Activated T-cell treated with anti-CD3 and anti-CD28 coated beads for 4 hours (primary cell): ENCODE results near the gene CEP120.
"Not testable (repeated sequence)": the region's sequence is repeated elsewhere in the genome, so short reads cannot be mapped to it uniquely, and the experiment has no call there.

Experiments used
- DNase-seq: peaks from one replicate; pipeline ENCODE4 v3.0.0-alpha.2; 2020

Gene CEP120

GRCh38 chr5:123371575-123372179 lies 51.5 kb downstream of the CEP120 start:
- peak; percentile 11 for DNase-seq

GRCh38 chr5:123369371-123369968 lies 53.7 kb downstream of the CEP120 start:
- DNase-seq: no peak

GRCh38 chr5:123367739-123368138 lies 55.5 kb downstream of the CEP120 start:
- DNase-seq: no peak

GRCh38 chr5:123365156-123365555 lies 58.0 kb downstream of the CEP120 start:
- no peak for DNase-seq

GRCh38 chr5:123364441-123365155 lies 58.6 kb downstream of the CEP120 start:
- no peak for DNase-seq

- DNase-seq: no peak
Observed at GRCh38 chr5:123360910-123361309, 62.3 kb downstream of the CEP120 start.

- DNase-seq: no peak
Observed at GRCh38 chr5:123360201-123360571, 63.0 kb downstream of the CEP120 start.

- no peak for DNase-seq
Observed at GRCh38 chr5:123359454-123360200, 63.6 kb downstream of the CEP120 start.

- DNase-seq: no peak
Observed at GRCh38 chr5:123358751-123359150, 64.5 kb downstream of the CEP120 start.

GRCh38 chr5:123358304-123358703 lies 64.9 kb downstream of the CEP120 start:
- no peak for DNase-seq

GRCh38 chr5:123351820-123352219 lies 71.4 kb downstream of the CEP120 start:
- DNase-seq: no peak

GRCh38 chr5:123351240-123351639 lies 72.0 kb downstream of the CEP120 start:
- no peak for DNase-seq

- no peak for DNase-seq
Observed at GRCh38 chr5:123350742-123351141, 72.5 kb downstream of the CEP120 start.

GRCh38 chr5:123344816-123345426 lies 78.3 kb downstream of the CEP120 start:
- no peak for DNase-seq

- DNase-seq: no peak
Observed at GRCh38 chr5:123340928-123341327, 82.3 kb downstream of the CEP120 start.

- DNase-seq: not testable (repeated sequence)
Observed at GRCh38 chr5:123308377-123308776, 114.8 kb downstream of the CEP120 start.

- DNase-seq: no peak
Observed at GRCh38 chr5:123305751-123306150, 117.5 kb downstream of the CEP120 start.

- no peak for DNase-seq
Observed at GRCh38 chr5:123304777-123305316, 118.4 kb downstream of the CEP120 start.

GRCh38 chr5:123303802-123304201 lies 119.4 kb downstream of the CEP120 start:
- no peak for DNase-seq

GRCh38 chr5:123300266-123300665 lies 122.9 kb downstream of the CEP120 start:
- no peak for DNase-seq

GRCh38 chr5:123299136-123299535 lies 124.1 kb downstream of the CEP120 start:
- DNase-seq: no peak

GRCh38 chr5:123298335-123299030 lies 124.7 kb downstream of the CEP120 start:
- no peak for DNase-seq
